OCI-LY1 (cell line): ENCODE results near the gene KIF17.
A peak's percentile ranks its signal among the peaks of the same experiment; 100 is the strongest.

ENCODE experiments used
- EZH2 ChIP-seq: fragments of 200-600 bp; sonication (generic), shearing (Covaris generic); IDR thresholded peaks from 2 replicates; pipeline ENCODE4 v1.8.0; 2017; ENCODE audit warnings: borderline replicate concordance, mixed run types, mild to moderate bottlenecking, antibody characterized with exemption, low read length, moderate library complexity, mixed read lengths
- TF ChIP-seq, protein P1 (sequence below): fragments of 200-600 bp; sonication (generic), shearing (Covaris generic); IDR thresholded peaks from 2 replicates; pipeline ENCODE4 v1.5.1; 2017; ENCODE audit warnings: mild to moderate bottlenecking, antibody characterized with exemption, low read length, moderate library complexity, mixed read lengths

DNA sequence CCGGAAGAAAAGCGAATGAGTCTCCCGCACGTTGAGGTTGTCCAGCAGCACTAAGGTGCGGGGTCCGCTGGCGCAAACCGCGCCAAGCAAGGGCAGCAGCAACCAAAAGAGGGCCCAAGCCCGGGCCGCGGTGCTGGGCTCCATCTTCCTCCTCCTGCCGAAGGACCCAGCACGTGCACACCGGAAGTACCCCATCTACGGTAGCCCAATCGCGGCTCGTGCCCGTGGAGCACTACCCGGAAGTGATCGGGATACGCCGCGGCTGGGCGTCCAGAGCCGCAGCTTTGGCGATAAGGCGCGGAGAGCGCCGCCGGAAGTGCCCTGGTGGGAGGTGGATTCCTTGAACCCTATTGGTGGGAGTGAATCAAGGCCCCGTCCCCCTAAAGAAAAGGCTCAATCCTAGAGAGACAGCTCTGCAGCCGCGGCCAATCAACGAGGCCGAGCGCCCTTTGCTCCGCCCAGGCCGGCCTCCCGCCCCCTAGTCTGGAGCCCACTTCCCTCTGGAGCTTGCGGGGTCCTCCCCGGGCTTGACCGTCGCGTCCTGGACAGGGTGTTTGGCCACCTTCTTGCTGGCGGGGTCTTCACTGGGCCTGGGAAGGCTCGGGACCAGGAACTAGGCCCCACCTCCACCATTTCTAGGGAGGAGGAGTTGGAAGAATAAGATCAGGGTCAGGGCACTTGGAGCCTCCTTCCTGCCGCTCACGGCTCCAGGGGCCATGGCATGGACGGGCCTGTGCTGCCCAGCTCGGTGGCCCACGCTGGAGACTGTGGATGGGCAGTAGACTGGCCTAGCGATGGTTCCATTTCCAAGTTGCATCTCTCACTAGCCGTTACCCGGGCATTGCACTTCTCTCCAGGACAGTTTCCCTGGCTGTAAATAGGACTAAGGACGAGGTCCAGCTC is 56.3 kb downstream of the KIF17 start, which contains the start of gene DDOST:
- no peak for TF ChIP-seq EZH2
- TF ChIP-seq, protein P1, sequence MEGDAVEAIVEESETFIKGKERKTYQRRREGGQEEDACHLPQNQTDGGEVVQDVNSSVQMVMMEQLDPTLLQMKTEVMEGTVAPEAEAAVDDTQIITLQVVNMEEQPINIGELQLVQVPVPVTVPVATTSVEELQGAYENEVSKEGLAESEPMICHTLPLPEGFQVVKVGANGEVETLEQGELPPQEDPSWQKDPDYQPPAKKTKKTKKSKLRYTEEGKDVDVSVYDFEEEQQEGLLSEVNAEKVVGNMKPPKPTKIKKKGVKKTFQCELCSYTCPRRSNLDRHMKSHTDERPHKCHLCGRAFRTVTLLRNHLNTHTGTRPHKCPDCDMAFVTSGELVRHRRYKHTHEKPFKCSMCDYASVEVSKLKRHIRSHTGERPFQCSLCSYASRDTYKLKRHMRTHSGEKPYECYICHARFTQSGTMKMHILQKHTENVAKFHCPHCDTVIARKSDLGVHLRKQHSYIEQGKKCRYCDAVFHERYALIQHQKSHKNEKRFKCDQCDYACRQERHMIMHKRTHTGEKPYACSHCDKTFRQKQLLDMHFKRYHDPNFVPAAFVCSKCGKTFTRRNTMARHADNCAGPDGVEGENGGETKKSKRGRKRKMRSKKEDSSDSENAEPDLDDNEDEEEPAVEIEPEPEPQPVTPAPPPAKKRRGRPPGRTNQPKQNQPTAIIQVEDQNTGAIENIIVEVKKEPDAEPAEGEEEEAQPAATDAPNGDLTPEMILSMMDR, result peak; percentile 28; the same call in 1 of the 2 replicates
